Ishikawa (cell line): ENCODE measurements around the gene MBTD1.

Source experiments
- CEBPB ChIP-seq: IDR thresholded peaks from 2 replicates; pipeline ENCODE4 v1.6.1; 2012
- CREB1 ChIP-seq: IDR thresholded peaks from 2 replicates; pipeline ENCODE4 v1.6.1; 2012; ENCODE audit warnings: low read depth
- EGR1 ChIP-seq: IDR thresholded peaks from 2 replicates; pipeline ENCODE4 v1.6.1; 2012
- EP300 ChIP-seq: IDR thresholded peaks from 2 replicates; pipeline ENCODE4 v1.6.1; 2012; ENCODE audit warnings: borderline replicate concordance
- FOXM1 ChIP-seq: IDR thresholded peaks from 2 replicates; pipeline ENCODE4 v1.6.1; 2012; ENCODE audit warnings: low read depth, borderline replicate concordance
- NFIC ChIP-seq: IDR thresholded peaks from 2 replicates; pipeline ENCODE4 v1.6.1; 2012
- RAD21 ChIP-seq: IDR thresholded peaks from 2 replicates; pipeline ENCODE4 v1.6.1; 2012; ENCODE audit warnings: low read depth
- TAF1 ChIP-seq: IDR thresholded peaks from 2 replicates; pipeline ENCODE4 v1.6.1; 2012; ENCODE audit warnings: low read depth, mild to moderate bottlenecking
- TCF12 ChIP-seq: IDR thresholded peaks from 2 replicates; pipeline ENCODE4 v1.6.1; 2012; ENCODE audit warnings: low read depth
- TEAD4 ChIP-seq: IDR thresholded peaks from 2 replicates; pipeline ENCODE4 v1.6.1; 2012
- YY1 ChIP-seq: IDR thresholded peaks from 2 replicates; pipeline ENCODE4 v1.6.1; 2012; ENCODE audit warnings: low read depth
- ZBTB7A ChIP-seq: IDR thresholded peaks from 2 replicates; pipeline ENCODE4 v1.6.1; 2012; ENCODE audit warnings: low read depth
- TF ChIP-seq, protein P1 (sequence below): IDR thresholded peaks from 2 replicates; pipeline ENCODE4 v1.6.1; 2012
- TF ChIP-seq, protein P2 (sequence below): IDR thresholded peaks from 2 replicates; pipeline ENCODE4 v1.6.1; 2012
- TF ChIP-seq, protein P3 (sequence below): IDR thresholded peaks from 2 replicates; pipeline ENCODE4 v1.6.1; 2012; ENCODE audit warnings: low read depth, mild to moderate bottlenecking

The MBTD1 gene

DNA sequence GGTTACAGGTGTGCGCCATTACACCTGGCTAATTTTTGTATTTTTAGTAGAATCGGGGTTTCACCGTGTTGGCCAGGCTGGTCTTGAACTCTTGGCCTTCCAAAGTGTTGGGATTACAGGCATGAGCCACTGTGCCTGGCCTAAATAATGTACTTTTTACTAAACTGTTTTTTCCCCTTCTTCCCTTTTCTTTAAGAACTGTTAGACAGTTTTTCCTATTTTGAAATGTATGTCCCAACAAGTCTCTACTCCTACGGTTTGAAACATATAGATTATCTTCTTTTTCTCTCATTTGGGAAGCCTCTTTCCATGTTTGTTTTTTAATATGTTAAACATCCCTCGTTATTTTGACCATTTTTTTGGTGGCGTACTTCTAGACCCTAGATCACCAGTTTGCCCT is 10.1 kb upstream of the MBTD1 start:
- TF ChIP-seq FOXM1 (no peak), YY1 (no peak), ZBTB7A (no peak), TEAD4 (no peak), TCF12 (no peak), CEBPB (no peak)
- TF ChIP-seq, protein P1, sequence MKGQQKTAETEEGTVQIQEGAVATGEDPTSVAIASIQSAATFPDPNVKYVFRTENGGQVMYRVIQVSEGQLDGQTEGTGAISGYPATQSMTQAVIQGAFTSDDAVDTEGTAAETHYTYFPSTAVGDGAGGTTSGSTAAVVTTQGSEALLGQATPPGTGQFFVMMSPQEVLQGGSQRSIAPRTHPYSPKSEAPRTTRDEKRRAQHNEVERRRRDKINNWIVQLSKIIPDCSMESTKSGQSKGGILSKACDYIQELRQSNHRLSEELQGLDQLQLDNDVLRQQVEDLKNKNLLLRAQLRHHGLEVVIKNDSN = no peak

DNA sequence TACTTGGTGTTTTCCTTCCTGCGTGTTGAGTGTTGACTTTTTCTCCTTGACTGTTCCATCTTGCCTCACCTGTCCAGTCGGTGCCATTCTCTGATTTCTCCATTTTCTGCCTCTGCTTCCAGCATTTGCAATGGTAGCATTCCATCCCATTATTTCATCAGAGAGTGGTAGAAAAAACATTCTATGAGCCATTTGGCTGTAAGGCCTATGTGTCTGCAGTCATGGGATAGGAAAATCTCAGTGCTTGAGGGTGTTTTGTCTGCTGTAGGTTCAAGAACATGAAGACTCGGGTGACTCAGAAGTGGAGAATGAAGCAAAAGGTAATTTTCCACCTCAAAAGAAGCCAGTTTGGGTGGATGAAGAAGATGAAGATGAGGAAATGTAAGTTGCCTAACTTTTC is 3.2 kb upstream of the MBTD1 start:
- TF ChIP-seq YY1 (no peak), CREB1 (no peak), FOXM1 (no peak), TAF1 (no peak)
- TF ChIP-seq, protein P2, sequence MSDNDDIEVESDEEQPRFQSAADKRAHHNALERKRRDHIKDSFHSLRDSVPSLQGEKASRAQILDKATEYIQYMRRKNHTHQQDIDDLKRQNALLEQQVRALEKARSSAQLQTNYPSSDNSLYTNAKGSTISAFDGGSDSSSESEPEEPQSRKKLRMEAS = no peak

DNA sequence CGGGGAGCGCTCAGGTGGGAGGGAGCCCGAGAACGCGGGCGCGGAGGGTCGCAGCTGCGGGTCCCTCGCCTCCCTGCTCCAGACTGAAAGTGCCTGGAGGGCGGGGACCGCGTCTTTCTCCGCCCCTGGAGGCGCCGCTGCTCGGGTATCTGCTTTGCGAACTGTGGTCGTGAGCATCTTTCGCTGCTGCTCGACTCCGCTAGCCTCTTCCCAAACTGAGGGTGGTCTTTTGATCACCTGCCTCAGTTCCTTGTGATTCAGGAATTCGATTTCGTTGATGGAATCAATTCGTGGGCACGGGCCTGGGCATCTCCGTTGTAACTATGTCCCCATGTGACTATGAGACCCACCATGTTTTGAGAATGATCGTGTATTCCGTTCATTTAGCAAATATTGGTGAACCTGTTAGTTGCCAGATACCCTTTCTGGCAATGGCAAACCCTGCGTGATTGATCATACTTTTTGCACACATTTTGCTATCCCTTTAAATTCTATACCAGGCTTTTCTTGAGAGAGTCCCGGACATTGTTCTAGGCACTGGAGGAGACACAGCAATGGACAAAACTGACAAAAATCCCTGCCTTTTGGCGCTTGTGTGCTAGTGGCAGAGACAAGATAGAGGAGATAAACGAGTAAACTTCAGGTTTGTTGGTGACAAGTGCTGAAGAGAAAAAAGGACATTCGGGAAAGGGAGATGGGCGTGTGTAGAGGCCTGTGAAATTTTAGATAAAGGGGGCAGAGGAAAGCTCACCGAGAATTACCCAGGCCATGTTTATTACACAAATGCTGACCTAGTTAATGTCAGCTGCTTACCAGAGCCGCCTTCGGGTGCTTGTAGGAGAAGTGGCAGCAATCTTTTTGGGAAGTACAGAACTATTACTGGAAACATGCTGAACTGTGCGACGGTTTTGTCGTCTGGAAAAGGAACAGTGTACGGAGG is 1.4 kb upstream of the MBTD1 start:
- TF ChIP-seq ZBTB7A = peak; percentile 70; the same call in 1 of the 2 replicates
- TF ChIP-seq YY1 = no peak
- no peak for TF ChIP-seq CEBPB
- no peak for TF ChIP-seq RAD21

DNA sequence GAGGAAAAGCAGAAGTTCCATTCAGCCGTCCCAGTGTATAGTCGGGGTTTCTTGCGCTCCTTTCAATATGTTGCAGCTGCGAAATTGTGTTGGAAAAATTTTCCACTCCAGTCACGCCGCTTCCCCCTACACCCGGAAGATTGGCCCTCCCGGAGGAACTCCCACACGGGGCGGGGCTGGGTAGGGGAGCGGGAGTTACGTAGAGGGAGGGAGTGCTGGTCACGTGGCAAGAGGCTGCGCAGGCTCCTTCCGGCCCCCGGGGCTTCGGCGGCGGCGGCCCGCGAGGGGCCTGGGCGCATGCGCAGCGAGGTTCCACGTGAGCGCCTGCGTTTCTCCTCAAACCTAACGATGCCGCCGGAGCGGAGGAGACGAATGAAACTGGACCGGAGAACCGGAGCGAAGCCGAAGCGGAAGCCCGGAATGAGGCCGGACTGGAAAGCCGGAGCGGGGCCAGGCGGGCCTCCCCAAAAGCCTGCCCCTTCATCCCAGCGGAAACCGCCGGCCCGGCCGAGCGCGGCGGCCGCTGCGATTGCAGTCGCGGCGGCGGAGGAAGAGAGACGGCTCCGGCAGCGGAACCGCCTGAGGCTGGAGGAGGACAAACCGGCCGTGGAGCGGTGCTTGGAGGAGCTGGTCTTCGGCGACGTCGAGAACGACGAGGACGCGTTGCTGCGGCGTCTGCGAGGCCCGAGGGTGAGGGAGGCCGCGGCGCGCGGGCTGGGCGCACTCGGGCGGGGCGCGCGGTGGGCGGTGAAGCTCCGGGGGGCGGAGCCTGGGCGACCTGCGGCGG is 581 bp upstream of the MBTD1 start, which contains the start of gene UTP18:
UTP18 (plus strand) TSS at position 310 of the 787 bp plus-strand sequence; CDS start at position 349, 39 bp downstream.
- TF ChIP-seq RAD21 (no peak), EGR1 (peak; percentile 8; the same call in 1 of the 2 replicates), CREB1 (peak; percentile 42; the same call in 1 of the 2 replicates), CEBPB (no peak), FOXM1 (no peak), NFIC (no peak), YY1 (no peak), ZBTB7A (no peak), TCF12 (peak; percentile 38; the same call in 1 of the 2 replicates), EP300 (0 out of 2 replicates have a peak, but pooled peaks have one; percentile 37), TEAD4 (no peak), TAF1 (peak; percentile 56)
- TF ChIP-seq, protein P1 = peak; percentile 96
- TF ChIP-seq, protein P2 = peak; percentile 93
- TF ChIP-seq, protein P3, sequence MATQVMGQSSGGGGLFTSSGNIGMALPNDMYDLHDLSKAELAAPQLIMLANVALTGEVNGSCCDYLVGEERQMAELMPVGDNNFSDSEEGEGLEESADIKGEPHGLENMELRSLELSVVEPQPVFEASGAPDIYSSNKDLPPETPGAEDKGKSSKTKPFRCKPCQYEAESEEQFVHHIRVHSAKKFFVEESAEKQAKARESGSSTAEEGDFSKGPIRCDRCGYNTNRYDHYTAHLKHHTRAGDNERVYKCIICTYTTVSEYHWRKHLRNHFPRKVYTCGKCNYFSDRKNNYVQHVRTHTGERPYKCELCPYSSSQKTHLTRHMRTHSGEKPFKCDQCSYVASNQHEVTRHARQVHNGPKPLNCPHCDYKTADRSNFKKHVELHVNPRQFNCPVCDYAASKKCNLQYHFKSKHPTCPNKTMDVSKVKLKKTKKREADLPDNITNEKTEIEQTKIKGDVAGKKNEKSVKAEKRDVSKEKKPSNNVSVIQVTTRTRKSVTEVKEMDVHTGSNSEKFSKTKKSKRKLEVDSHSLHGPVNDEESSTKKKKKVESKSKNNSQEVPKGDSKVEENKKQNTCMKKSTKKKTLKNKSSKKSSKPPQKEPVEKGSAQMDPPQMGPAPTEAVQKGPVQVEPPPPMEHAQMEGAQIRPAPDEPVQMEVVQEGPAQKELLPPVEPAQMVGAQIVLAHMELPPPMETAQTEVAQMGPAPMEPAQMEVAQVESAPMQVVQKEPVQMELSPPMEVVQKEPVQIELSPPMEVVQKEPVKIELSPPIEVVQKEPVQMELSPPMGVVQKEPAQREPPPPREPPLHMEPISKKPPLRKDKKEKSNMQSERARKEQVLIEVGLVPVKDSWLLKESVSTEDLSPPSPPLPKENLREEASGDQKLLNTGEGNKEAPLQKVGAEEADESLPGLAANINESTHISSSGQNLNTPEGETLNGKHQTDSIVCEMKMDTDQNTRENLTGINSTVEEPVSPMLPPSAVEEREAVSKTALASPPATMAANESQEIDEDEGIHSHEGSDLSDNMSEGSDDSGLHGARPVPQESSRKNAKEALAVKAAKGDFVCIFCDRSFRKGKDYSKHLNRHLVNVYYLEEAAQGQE = no peak

DNA sequence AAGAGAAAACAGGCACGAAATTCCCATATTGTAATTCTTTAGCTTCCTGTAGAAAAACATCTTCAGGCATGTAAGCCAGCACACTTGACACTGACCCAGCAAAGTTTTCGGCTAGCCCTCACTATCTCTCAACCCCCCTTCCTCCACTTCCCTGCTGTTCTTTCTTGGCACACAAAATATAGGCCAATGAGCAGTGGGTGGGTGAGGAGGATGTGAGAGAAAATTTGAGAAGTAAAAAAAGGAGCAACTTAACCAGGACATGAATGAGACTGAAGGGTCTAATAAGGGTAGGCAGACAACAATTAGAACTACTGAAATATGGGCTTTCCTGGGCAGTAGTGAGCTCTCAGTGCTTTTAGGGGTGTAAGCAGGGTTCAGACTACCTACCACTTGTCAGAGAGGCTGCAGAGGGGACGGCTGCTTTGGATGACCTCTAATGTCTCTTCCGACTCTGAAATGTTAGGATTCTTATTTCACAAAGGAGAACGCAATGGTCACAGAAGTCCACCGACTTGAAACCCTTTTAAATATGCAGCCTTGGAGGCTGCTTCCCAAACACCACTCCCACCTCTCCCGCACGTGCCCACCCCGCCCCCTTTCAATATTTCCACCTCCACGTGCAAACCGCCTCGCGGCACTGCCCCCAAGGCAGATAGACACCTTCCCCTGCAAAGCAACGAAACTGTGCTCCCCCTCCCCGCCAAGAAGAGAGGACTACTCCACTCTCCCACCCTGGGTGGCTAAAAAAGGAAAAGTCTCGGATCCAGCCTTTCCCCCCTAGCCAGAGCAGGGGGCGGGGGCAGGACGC is 889 bp downstream of the MBTD1 start:
- TF ChIP-seq, protein P1 = peak; percentile 58; the same call in 1 of the 2 replicates
- TF ChIP-seq, protein P2 = peak; percentile 90
- no peak for TF ChIP-seq RAD21
